ENCODE results near the gene GALNT11. TPM values are rescaled to one million over a fixed set of nuclear protein-coding genes. Genes with fewer than 3 reads are reported as not detected.
A peak's percentile ranks its signal among the peaks of the same experiment; 100 is the strongest.
"Not testable (repeated sequence)": the region's sequence is repeated elsewhere in the genome, so short reads cannot be mapped to it uniquely, and the experiment has no call there.

GALNT11 gene
- total and polyA plus RNA-seq, 4 experiments from 2014 or later = 19.1 to 36.5 (median 29.5) TPM

GRCh38 chr7:152059311-152059710 is 33.8 kb downstream of the GALNT11 start:
- peaks cover 18 to 34% of the 10 kb centered on the region in 2 donors for H3K36me3 Mint-ChIP-seq
- no peak overlapping the region for H3K4me3 Mint-ChIP-seq
- no peak for DNase-seq
- peaks cover 0 to 20% (median 4%) of the 10 kb centered on the region in 8 donors for H3K9me3 Mint-ChIP-seq
- POLR2A ChIA-PET (ENCODE audit: partially characterized antibody) = no interaction called here
- Histone ChIP-seq H3K27me3 (ENCODE audit: insufficient read depth, low read length) (no peaks in the 10 kb centered on the region), H3K4me3 (ENCODE audit: low read length in 2 of 2) (no peak overlapping the region), H3K4me1 (ENCODE audit: insufficient read depth, low read length) (no peaks in the 10 kb centered on the region), H3K9me3 (ENCODE audit: control insufficient read depth in 1 of 2, low read length in 2 of 2) (no peaks in the 10 kb centered on the region), H3K36me3 (ENCODE audit: insufficient read depth, low read length) (no peaks in the 10 kb centered on the region), H3K27ac (ENCODE audit: low read depth, low read length) (no peak overlapping the region)
- H3K4me1 Mint-ChIP-seq = peaks cover 6 to 14% (median 8%) of the 10 kb centered on the region in 4 donors
- CTCF ChIA-PET (ENCODE audit: partially characterized antibody) = no interaction called here
- intact Hi-C loops (cut with micrococcal nuclease) = no loop called here
- no peak overlapping the region for H3K27ac Mint-ChIP-seq
- no peaks in the 10 kb centered on the region for H3K27me3 Mint-ChIP-seq

GRCh38 chr7:152061086-152061485 is 35.6 kb downstream of the GALNT11 start:
- H3K36me3 ChIP-seq (ENCODE audit: insufficient read depth, low read length); H3K4me3 Mint-ChIP-seq; POLR2A ChIA-PET (ENCODE audit: partially characterized antibody); H3K9me3 ChIP-seq (ENCODE audit: control insufficient read depth in 1 of 2, low read length in 2 of 2); H3K4me3 ChIP-seq (ENCODE audit: low read length in 2 of 2); H3K27ac ChIP-seq (ENCODE audit: low read depth, low read length); H3K4me1 ChIP-seq (ENCODE audit: insufficient read depth, low read length); H3K27ac Mint-ChIP-seq; H3K27me3 ChIP-seq (ENCODE audit: insufficient read depth, low read length); CTCF ChIA-PET (ENCODE audit: partially characterized antibody); intact Hi-C loops (cut with micrococcal nuclease); H3K27me3 Mint-ChIP-seq; DNase-seq: not testable (repeated sequence)
- Mint-ChIP-seq H3K9me3 (peaks cover 0 to 27% (median 13%) of the 10 kb centered on the region in 8 donors), H3K36me3 (peaks cover 24 to 43% of the 10 kb centered on the region in 2 donors), H3K4me1 (peaks cover 12 to 28% (median 17%) of the 10 kb centered on the region in 4 donors)

DNA sequence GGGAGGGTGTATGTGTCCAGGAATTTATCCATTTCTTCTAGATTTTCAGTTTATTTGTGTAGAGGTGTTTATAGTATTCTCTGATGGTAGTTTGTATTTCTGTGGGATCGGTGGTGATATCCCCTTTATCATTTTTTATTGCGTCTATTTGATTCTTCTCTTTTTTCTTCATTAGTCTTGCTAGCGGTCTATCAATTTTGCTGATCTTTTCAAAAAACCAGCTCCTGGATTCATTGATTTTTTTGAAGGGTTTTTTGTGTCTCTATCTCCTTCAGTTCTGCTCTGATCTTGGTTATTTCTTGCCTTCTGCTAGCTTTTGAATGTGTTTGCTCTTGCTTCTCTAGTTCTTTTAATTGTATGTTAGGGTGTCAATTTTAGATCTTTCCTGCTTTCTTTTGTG is 37.7 kb downstream of the GALNT11 start:
- H3K27me3 Mint-ChIP-seq; POLR2A ChIA-PET (ENCODE audit: partially characterized antibody); H3K36me3 ChIP-seq (ENCODE audit: insufficient read depth, low read length); H3K27ac ChIP-seq (ENCODE audit: low read depth, low read length); H3K4me3 Mint-ChIP-seq; H3K27me3 ChIP-seq (ENCODE audit: insufficient read depth, low read length); H3K9me3 ChIP-seq (ENCODE audit: control insufficient read depth in 1 of 2, low read length in 2 of 2); H3K27ac Mint-ChIP-seq; intact Hi-C loops (cut with micrococcal nuclease); DNase-seq; CTCF ChIA-PET (ENCODE audit: partially characterized antibody); H3K4me3 ChIP-seq (ENCODE audit: low read length in 2 of 2); H3K4me1 ChIP-seq (ENCODE audit: insufficient read depth, low read length): not testable (repeated sequence)
- Mint-ChIP-seq H3K36me3 (peaks cover 34 to 54% of the 10 kb centered on the region in 2 donors), H3K4me1 (peaks cover 26 to 49% (median 33%) of the 10 kb centered on the region in 4 donors), H3K9me3 (peaks cover 0 to 30% (median 14%) of the 10 kb centered on the region in 8 donors)

GRCh38 chr7:152063821-152064220 is 38.3 kb downstream of the GALNT11 start:
- H3K36me3 ChIP-seq (ENCODE audit: insufficient read depth, low read length); H3K4me3 Mint-ChIP-seq; H3K4me1 ChIP-seq (ENCODE audit: insufficient read depth, low read length); H3K4me3 ChIP-seq (ENCODE audit: low read length in 2 of 2); H3K9me3 ChIP-seq (ENCODE audit: control insufficient read depth in 1 of 2, low read length in 2 of 2); CTCF ChIA-PET (ENCODE audit: partially characterized antibody); H3K27me3 Mint-ChIP-seq; H3K27ac ChIP-seq (ENCODE audit: low read depth, low read length); intact Hi-C loops (cut with micrococcal nuclease); H3K27me3 ChIP-seq (ENCODE audit: insufficient read depth, low read length); POLR2A ChIA-PET (ENCODE audit: partially characterized antibody); DNase-seq: not testable (repeated sequence)
- Mint-ChIP-seq H3K36me3 (peaks cover 33 to 53% of the 10 kb centered on the region in 2 donors), H3K27ac (peak overlapping the region in 1 of 7 donors; percentile 19), H3K9me3 (peaks cover 0 to 30% (median 14%) of the 10 kb centered on the region in 8 donors), H3K4me1 (peaks cover 27 to 51% (median 35%) of the 10 kb centered on the region in 4 donors)

DNA sequence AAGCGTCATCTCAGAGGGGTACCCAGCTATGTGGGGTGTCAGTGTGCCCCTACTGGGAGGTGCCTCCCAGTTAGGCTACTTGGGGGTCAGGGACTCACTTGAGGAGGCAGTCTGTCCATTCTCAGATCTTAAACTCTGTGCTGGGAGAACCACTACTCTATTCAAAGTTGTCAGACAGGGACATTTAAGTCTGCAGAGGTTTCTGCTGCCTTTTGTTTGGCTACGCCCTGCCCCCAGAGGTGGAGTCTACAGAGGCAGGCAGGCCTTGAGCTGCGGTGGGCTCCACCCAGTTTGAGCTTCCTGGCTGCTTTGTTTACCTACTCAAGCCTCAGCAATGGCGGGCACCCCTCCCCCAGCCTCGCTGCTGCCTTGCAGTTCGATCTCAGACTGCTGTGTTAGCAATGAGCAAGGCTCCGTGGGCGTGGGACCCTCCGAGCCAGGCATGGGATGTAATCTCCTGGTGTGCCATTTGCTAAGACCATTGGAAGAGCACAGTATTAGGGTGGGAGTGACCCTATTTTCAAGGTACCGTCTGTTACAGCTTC is 40.4 kb downstream of the GALNT11 start:
- POLR2A ChIA-PET (ENCODE audit: partially characterized antibody); H3K4me3 ChIP-seq (ENCODE audit: low read length in 2 of 2); H3K9me3 ChIP-seq (ENCODE audit: control insufficient read depth in 1 of 2, low read length in 2 of 2); H3K4me3 Mint-ChIP-seq; DNase-seq; H3K27ac Mint-ChIP-seq; H3K27ac ChIP-seq (ENCODE audit: low read depth, low read length); CTCF ChIA-PET (ENCODE audit: partially characterized antibody); H3K27me3 Mint-ChIP-seq; H3K4me1 ChIP-seq (ENCODE audit: insufficient read depth, low read length); H3K27me3 ChIP-seq (ENCODE audit: insufficient read depth, low read length); intact Hi-C loops (cut with micrococcal nuclease); H3K36me3 ChIP-seq (ENCODE audit: insufficient read depth, low read length): not testable (repeated sequence)
- peaks cover 26 to 60% of the 10 kb centered on the region in 2 donors for H3K36me3 Mint-ChIP-seq
- peaks cover 5 to 30% (median 18%) of the 10 kb centered on the region in 8 donors for H3K9me3 Mint-ChIP-seq
- H3K4me1 Mint-ChIP-seq = peaks cover 29 to 51% (median 35%) of the 10 kb centered on the region in 4 donors

DNA sequence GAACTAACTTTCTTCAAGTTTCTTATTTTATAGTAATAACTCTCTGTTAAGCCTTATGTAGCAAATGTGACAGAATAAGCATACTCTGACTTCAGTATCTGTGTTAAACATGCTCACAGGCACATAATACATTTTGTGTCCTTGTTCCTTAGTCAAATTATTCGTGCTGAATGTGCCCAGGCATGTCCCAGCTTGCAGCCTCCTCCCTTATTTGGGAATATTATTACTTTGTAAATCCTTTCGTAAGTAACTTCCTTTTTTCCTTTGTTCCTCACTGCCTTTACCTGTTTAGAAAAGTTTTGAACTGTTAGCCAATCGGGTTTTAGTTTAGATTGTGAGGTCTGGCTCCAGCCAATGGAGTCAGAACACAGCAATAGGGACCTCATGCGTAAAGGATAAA is 46.9 kb downstream of the GALNT11 start:
- Histone ChIP-seq H3K36me3 (ENCODE audit: insufficient read depth, low read length) (no peaks in the 10 kb centered on the region), H3K9me3 (ENCODE audit: control insufficient read depth in 1 of 2, low read length in 2 of 2) (no peaks in the 10 kb centered on the region), H3K27me3 (ENCODE audit: insufficient read depth, low read length) (no peaks in the 10 kb centered on the region), H3K4me3 (ENCODE audit: low read length in 2 of 2) (no peak overlapping the region), H3K4me1 (ENCODE audit: insufficient read depth, low read length) (no peaks in the 10 kb centered on the region), H3K27ac (ENCODE audit: low read depth, low read length) (no peak overlapping the region)
- Mint-ChIP-seq H3K27ac (no peak overlapping the region), H3K4me3 (peak overlapping the region in 1 of 8 donors; percentile 9), H3K9me3 (peaks cover 0 to 7% (median 5%) of the 10 kb centered on the region in 8 donors), H3K27me3 (no peaks in the 10 kb centered on the region), H3K36me3 (peaks cover 6 to 28% of the 10 kb centered on the region in 2 donors), H3K4me1 (peaks cover 24 to 39% (median 28%) of the 10 kb centered on the region in 4 donors)
- ChIA-PET CTCF (ENCODE audit: partially characterized antibody) (no interaction called here), POLR2A (ENCODE audit: partially characterized antibody) (no interaction called here)
- DNase-seq = no peak
- intact Hi-C loops (cut with micrococcal nuclease) = no loop called here

GRCh38 chr7:152073352-152073751 is 47.9 kb downstream of the GALNT11 start:
- H3K27me3 Mint-ChIP-seq = no peaks in the 10 kb centered on the region
- no peak overlapping the region for H3K4me3 Mint-ChIP-seq
- H3K36me3 Mint-ChIP-seq = peaks cover 0 to 20% of the 10 kb centered on the region in 2 donors
- no peaks in the 10 kb centered on the region for H3K27me3 ChIP-seq (ENCODE audit: insufficient read depth, low read length)
- intact Hi-C loops (cut with micrococcal nuclease) = no loop called here
- no peak overlapping the region for H3K4me3 ChIP-seq (ENCODE audit: low read length in 2 of 2)
- no peaks in the 10 kb centered on the region for H3K9me3 ChIP-seq (ENCODE audit: control insufficient read depth in 1 of 2, low read length in 2 of 2)
- H3K27ac ChIP-seq (ENCODE audit: low read depth, low read length) = no peak overlapping the region
- H3K9me3 Mint-ChIP-seq = peaks cover 0 to 7% (median 3%) of the 10 kb centered on the region in 8 donors
- peaks cover 5% of the 10 kb centered on the region for H3K4me1 ChIP-seq (ENCODE audit: insufficient read depth, low read length)
- CTCF ChIA-PET (ENCODE audit: partially characterized antibody) = interaction anchor here (0.5 kb wide), 1 partner anchor 151 kb away, joined by 3 read pairs; no protein-coding TSS in a partner anchor
- no peak overlapping the region for H3K27ac Mint-ChIP-seq
- H3K4me1 Mint-ChIP-seq = peaks cover 22 to 39% (median 28%) of the 10 kb centered on the region in 4 donors
- no peak for DNase-seq
- POLR2A ChIA-PET (ENCODE audit: partially characterized antibody) = no interaction called here
- no peaks in the 10 kb centered on the region for H3K36me3 ChIP-seq (ENCODE audit: insufficient read depth, low read length)
